Mesenchymal stem cell (in vitro differentiated cells and primary cell): ENCODE measurements around the gene MRPL55.

Experiments
- DNase-seq: peaks from one replicate; pipeline ENCODE4 v3.0.0-alpha.2; 2013
- H2AFZ ChIP-seq: one replicate; pipeline ENCODE4 v1.6.1; 2013; ENCODE audit warnings: low read depth, mild to moderate bottlenecking, control low read depth, inconsistent platforms, low read length, moderate library complexity
- H2AK5ac ChIP-seq: 2 replicates; pipeline ENCODE4 v1.6.1; 2013; ENCODE audit warnings: low read length, moderate library complexity, mild to moderate bottlenecking, inconsistent platforms; ENCODE audit not compliant: severe bottlenecking
- H2BK120ac ChIP-seq: one replicate; pipeline ENCODE4 v1.6.1; 2013; ENCODE audit warnings: low read depth, mild to moderate bottlenecking, inconsistent platforms, low read length, moderate library complexity
- H2BK12ac ChIP-seq, 2 experiments: one replicate each; pipeline ENCODE4 v1.6.1; 2013; ENCODE audit warnings: inconsistent platforms in 2 of 2, low read length in 2 of 2, mild to moderate bottlenecking in 2 of 2, moderate library complexity in 2 of 2, control low read depth in 1 of 2
- H2BK15ac ChIP-seq: one replicate; pipeline ENCODE4 v1.6.1; 2013; ENCODE audit warnings: mild to moderate bottlenecking, low read depth, inconsistent platforms; ENCODE audit not compliant: poor library complexity, severe bottlenecking
- H2BK5ac ChIP-seq: 2 replicates; pipeline ENCODE4 v1.6.1; 2013; ENCODE audit warnings: low read depth, mild to moderate bottlenecking, low read length, control low read depth, inconsistent platforms; ENCODE audit not compliant: poor library complexity, severe bottlenecking
- H3K14ac ChIP-seq, 2 experiments: one replicate each; pipeline ENCODE4 v1.6.1; 2013; ENCODE audit warnings: inconsistent platforms in 2 of 2, low read length in 2 of 2, control low read depth in 1 of 2, mild to moderate bottlenecking in 1 of 2, moderate library complexity in 1 of 2
- H3K18ac ChIP-seq, 2 experiments: one replicate each; pipeline ENCODE4 v1.6.1; 2013; ENCODE audit warnings: inconsistent platforms in 2 of 2, low read length in 2 of 2, control low read depth in 1 of 2, low read depth in 1 of 2, mild to moderate bottlenecking in 1 of 2
- H3K23ac ChIP-seq, 2 experiments: one replicate each; pipeline ENCODE4 v1.6.1; 2013; ENCODE audit warnings: inconsistent platforms in 2 of 2, low read length in 2 of 2, mild to moderate bottlenecking in 2 of 2, moderate library complexity in 2 of 2, control low read depth in 1 of 2
- H3K27ac ChIP-seq: 2 replicates; pipeline ENCODE4 v1.5.1; 2013; ENCODE audit warnings: mild to moderate bottlenecking, moderate library complexity, low read length, control low read depth, inconsistent platforms; ENCODE audit not compliant: poor library complexity, severe bottlenecking
- H3K27me3 ChIP-seq, 2 experiments: 2 replicates each; pipeline versions ENCODE4 v1.6.1 to v1.7.0; 2013; ENCODE audit warnings: low read length in 2 of 2, mild to moderate bottlenecking in 2 of 2, moderate library complexity in 2 of 2, control low read depth in 1 of 2, inconsistent platforms in 1 of 2; ENCODE audit not compliant: control insufficient read depth in 1 of 2, insufficient read depth in 1 of 2
- H3K36me3 ChIP-seq, 2 experiments: 2 replicates each; pipeline versions ENCODE4 v1.6.1 to v1.7.0; 2013; ENCODE audit warnings: low read length in 2 of 2, control low read depth in 1 of 2, inconsistent platforms in 1 of 2, low read depth in 1 of 2, mild to moderate bottlenecking in 1 of 2; ENCODE audit not compliant: insufficient read depth in 2 of 2, control insufficient read depth in 1 of 2
- H3K4ac ChIP-seq, 2 experiments: one replicate each; pipeline ENCODE4 v1.6.1; 2013; ENCODE audit warnings: inconsistent platforms in 2 of 2, low read length in 2 of 2, mild to moderate bottlenecking in 2 of 2, moderate library complexity in 2 of 2, control low read depth in 1 of 2, low read depth in 1 of 2
- H3K4me1 ChIP-seq: 2 replicates; pipeline ENCODE4 v1.6.1; 2013; ENCODE audit warnings: low read depth, low read length, control low read depth; ENCODE audit not compliant: control insufficient read depth, insufficient read depth
- H3K4me2 ChIP-seq: 2 replicates; pipeline ENCODE4 v1.6.1; 2013; ENCODE audit warnings: low read length, mild to moderate bottlenecking, inconsistent platforms; ENCODE audit not compliant: poor library complexity, severe bottlenecking
- H3K4me3 ChIP-seq, 2 experiments: 2 replicates each; pipeline versions ENCODE4 v1.5.1 to v1.7.0; 2013; ENCODE audit warnings: low read length in 2 of 2, mild to moderate bottlenecking in 2 of 2, control low read depth in 1 of 2, low read depth in 1 of 2; ENCODE audit not compliant: insufficient read depth in 1 of 2
- H3K79me1 ChIP-seq: replicated peaks from 2 replicates; pipeline ENCODE4 v1.6.1; 2013; ENCODE audit warnings: mild to moderate bottlenecking, control low read depth, low read length, inconsistent platforms; ENCODE audit not compliant: poor library complexity, severe bottlenecking
- H3K9ac ChIP-seq: 2 replicates; pipeline ENCODE4 v1.7.0; 2013; ENCODE audit warnings: mild to moderate bottlenecking, low read length, moderate library complexity
- H3K9me3 ChIP-seq: 2 replicates; pipeline ENCODE4 v1.7.0; 2013; ENCODE audit warnings: mild to moderate bottlenecking, low read length; ENCODE audit not compliant: control insufficient read depth
- H4K8ac ChIP-seq: one replicate; pipeline ENCODE4 v1.6.1; 2013; ENCODE audit warnings: inconsistent platforms, mild to moderate bottlenecking, low read length, moderate library complexity
- H4K91ac ChIP-seq: one replicate; pipeline ENCODE4 v1.6.1; 2013; ENCODE audit warnings: mild to moderate bottlenecking, low read length, inconsistent platforms
- WGBS: methylation state at CpG from one replicate; pipeline ENCODE4 v1.1.7; 2013; ENCODE audit warnings: mixed read lengths; 5-methylcytosine and 5-hydroxymethylcytosine counted together

The MRPL55 gene

GRCh38 chr1:228149406-228150119, 40.5 kb upstream of the MRPL55 start, which contains the start of gene GJC2:
GJC2 (plus strand) TSS chr1:228149930; CDS start chr1:228157759, 7,829 bp downstream.
- peaks cover 33% of the 10 kb centered on the region for H3K4me1 ChIP-seq
- peak within 1 kb of the TSS; percentile 89 for H4K91ac ChIP-seq
- WGBS, result 49% methylated on average over 15 of the region's 17 CpGs

GRCh38 chr1:228148935-228149405, 39.9 kb upstream of the MRPL55 start:
- no peak overlapping the region for H2AK5ac ChIP-seq

More at GRCh38 chr1:228149406-228150119, 40.5 kb upstream of the MRPL55 start, which contains the start of gene GJC2:
- Histone ChIP-seq H3K27me3 (no peaks in the 10 kb centered on the region), H3K9ac (peak within 1 kb of the TSS; percentile 77), H2BK12ac (peak within 1 kb of the TSS; percentile 33 to 56), H3K23ac (peak within 1 kb of the TSS in 1 of 2 experiments; percentile 67), H3K36me3 (peaks cover 36 to 84% of the 10 kb centered on the region in 2 experiments), H2AK5ac (no peak within 1 kb of the TSS), H2BK120ac (peak within 1 kb of the TSS; percentile 57), H3K4ac (peak within 1 kb of the TSS; percentile 38 to 66), H3K27ac (no peak within 1 kb of the TSS), H3K79me1 (peaks cover 44% of the 10 kb centered on the region), H3K14ac (peak within 1 kb of the TSS in 1 of 2 experiments; percentile 76), H3K9me3 (no peaks in the 10 kb centered on the region), H3K18ac (peak within 1 kb of the TSS; percentile 16 to 85), H4K8ac (peak within 1 kb of the TSS; percentile 66), H2BK15ac (no peak within 1 kb of the TSS), H3K4me2 (no peak within 1 kb of the TSS), H3K4me3 (peak within 1 kb of the TSS in 1 of 2 experiments; percentile 67), H2BK5ac (no peak within 1 kb of the TSS), H2AFZ (peak within 1 kb of the TSS; percentile 24)
- DNase-seq, result peak; percentile 30

GRCh38 chr1:228148196-228148861, 39.2 kb upstream of the MRPL55 start:
- Histone ChIP-seq H2BK12ac (no peak overlapping the region), H3K4ac (no peak overlapping the region), H4K91ac (peak overlapping the region; percentile 36), H3K9me3 (no peaks in the 10 kb centered on the region), H3K27me3 (no peaks in the 10 kb centered on the region), H2BK120ac (no peak overlapping the region), H3K36me3 (peaks cover 36 to 90% of the 10 kb centered on the region in 2 experiments), H4K8ac (peak overlapping the region; percentile 8), H2AK5ac (no peak overlapping the region), H3K4me2 (no peak overlapping the region), H3K23ac (no peak overlapping the region), H2AFZ (no peak overlapping the region), H3K14ac (no peak overlapping the region), H3K4me1 (peaks cover 45% of the 10 kb centered on the region), H3K9ac (peak overlapping the region; percentile 54), H2BK5ac (no peak overlapping the region), H3K79me1 (peaks cover 44% of the 10 kb centered on the region), H3K4me3 (no peak overlapping the region), H3K27ac (no peak overlapping the region), H3K18ac (no peak overlapping the region), H2BK15ac (no peak overlapping the region)
- 94% methylated on average over 18 of the region's 18 CpGs for WGBS
- no peak for DNase-seq

More at GRCh38 chr1:228148935-228149405, 39.9 kb upstream of the MRPL55 start:
- H2BK5ac ChIP-seq, result no peak overlapping the region
- no peak overlapping the region for H3K4me2 ChIP-seq
- H3K79me1 ChIP-seq, result peaks cover 44% of the 10 kb centered on the region
- H3K4me3 ChIP-seq, result no peak overlapping the region
- no peak overlapping the region for H2BK15ac ChIP-seq
- no peak overlapping the region for H3K23ac ChIP-seq
- H3K4ac ChIP-seq, result peak overlapping the region; percentile 38 to 66
- H2BK120ac ChIP-seq, result peak overlapping the region; percentile 57
- H3K4me1 ChIP-seq, result peaks cover 39% of the 10 kb centered on the region
- WGBS, result 89% methylated on average over 7 of the region's 8 CpGs
- peak overlapping the region; percentile 59 for H4K8ac ChIP-seq
- H2AFZ ChIP-seq, result peak overlapping the region; percentile 24
- DNase-seq, result no peak
- H2BK12ac ChIP-seq, result peak overlapping the region; percentile 33 to 56
- peaks cover 36 to 86% of the 10 kb centered on the region in 2 experiments for H3K36me3 ChIP-seq
- no peaks in the 10 kb centered on the region for H3K9me3 ChIP-seq
- peak overlapping the region; percentile 16 to 85 for H3K18ac ChIP-seq
- no peak overlapping the region for H3K14ac ChIP-seq
- no peak overlapping the region for H3K27ac ChIP-seq
- H3K27me3 ChIP-seq, result no peaks in the 10 kb centered on the region
- H3K9ac ChIP-seq, result peak overlapping the region; percentile 54
- H4K91ac ChIP-seq, result peak overlapping the region; percentile 36

- Histone ChIP-seq H3K18ac (no peak overlapping the region), H4K8ac (no peak overlapping the region), H3K9me3 (no peaks in the 10 kb centered on the region), H2AK5ac (no peak overlapping the region), H3K9ac (peak overlapping the region; percentile 54), H3K4me3 (no peak overlapping the region), H3K4me2 (no peak overlapping the region), H2BK15ac (no peak overlapping the region), H3K14ac (no peak overlapping the region), H2AFZ (no peak overlapping the region), H3K27me3 (no peaks in the 10 kb centered on the region), H3K79me1 (peaks cover 44% of the 10 kb centered on the region), H2BK12ac (no peak overlapping the region), H3K4me1 (peaks cover 49% of the 10 kb centered on the region), H3K4ac (no peak overlapping the region), H2BK5ac (no peak overlapping the region), H2BK120ac (no peak overlapping the region), H3K23ac (no peak overlapping the region), H3K36me3 (peaks cover 36 to 94% of the 10 kb centered on the region in 2 experiments), H3K27ac (no peak overlapping the region), H4K91ac (no peak overlapping the region)
- no peak for DNase-seq
- 92% methylated on average over 4 of the region's 4 CpGs for WGBS
Observed at GRCh38 chr1:228147768-228148167, 38.7 kb upstream of the MRPL55 start.
